ENCODE data around the gene MKLN1. TPM values are rescaled to one million over a fixed set of nuclear protein-coding genes. Genes with fewer than 3 reads are reported as not detected.

MKLN1 gene
- total and polyA plus RNA-seq, 2 of the 4 experiments (the other 2 are of a cell fraction), result 17.5 to 52.0 TPM

GRCh38 chr7:131505636-131506557 is 178.2 kb downstream of the MKLN1 start (continued):
- TF ChIP-seq CEBPB (IDR thresholded peaks at IDR 0.05; ENCODE audit: low read depth, low read length) (no peak), FOS (IDR thresholded peaks at IDR 0.05; ENCODE audit: low read depth, low read length) (no peak)

GRCh38 chr7:131506597-131506996 is 178.9 kb downstream of the MKLN1 start:
- dilution Hi-C loops (cut with HindIII; ENCODE audit: low sequenced_read_pairs, unreplicated experiment) (no loop called here), intact Hi-C loops (cut with micrococcal nuclease) (loop anchor here (2.0 kb wide), 1 partner anchor 400 kb away; no protein-coding TSS in a partner anchor), in situ Hi-C loops (cut with MboI; ENCODE audit: low sequenced_read_pairs) (no loop called here)
- Histone ChIP-seq H4K20me1 (ENCODE audit: insufficient read depth, low read length) (peaks cover 9% of the 10 kb centered on the region), H4K5ac (ENCODE audit: low read depth, low read length) (no peak overlapping the region), H2BK20ac (ENCODE audit: low read depth, low read length) (no peak overlapping the region), H3K36me3 (ENCODE audit: control insufficient read depth, insufficient read depth, low read length) (no peaks in the 10 kb centered on the region), H3K27me3 (ENCODE audit: control insufficient read depth, insufficient read depth, low read length) (no peaks in the 10 kb centered on the region; the same call in 1 of the 2 replicates), H3K9me3 (ENCODE audit: control insufficient read depth, insufficient read depth, low read length) (no peaks in the 10 kb centered on the region), H3K79me1 (ENCODE audit: low read depth in 1 of 2, low read length in 2 of 2) (peaks cover 0 to 5% of the 10 kb centered on the region in 2 experiments; a peak in 1 of 4 replicates), H3K56ac (ENCODE audit: extremely low read depth, insufficient read depth, low read length) (no peak overlapping the region), H2BK5ac (ENCODE audit: low read depth, low read length, poor library complexity, severe bottlenecking) (no peak overlapping the region), H2AFZ (replicated peaks; ENCODE audit: low read length, poor library complexity) (no peak overlapping the region), H4K91ac (ENCODE audit: insufficient read depth, low read depth, low read length) (no peak overlapping the region), H3K4me1 (ENCODE audit: control insufficient read depth, insufficient read depth, low read length) (peaks cover 17% of the 10 kb centered on the region), H3K18ac (ENCODE audit: low read depth, low read length) (no peak overlapping the region), H3K14ac (replicated peaks; ENCODE audit: low read depth, low read length) (no peak overlapping the region), H2BK15ac (ENCODE audit: low read depth, low read length) (no peak overlapping the region), H2AK5ac (ENCODE audit: low read depth, low read length) (no peak overlapping the region), H3K9me1 (ENCODE audit: insufficient read depth, low read length) (peaks cover 21% of the 10 kb centered on the region), H2AK9ac (replicated peaks; ENCODE audit: low read depth, low read length, poor library complexity) (no peak overlapping the region), H2BK120ac (ENCODE audit: low read depth, low read length) (no peak overlapping the region), H3K4ac (ENCODE audit: low read depth, low read length) (no peak overlapping the region), H3K9ac (ENCODE audit: low read depth, low read length) (no peak overlapping the region), H3K4me2 (ENCODE audit: low read depth, low read length) (no peak overlapping the region), H3K4me3 (ENCODE audit: insufficient read depth, low read depth, low read length) (no peak overlapping the region), H4K8ac (ENCODE audit: low read depth in 2 of 2, low read length in 2 of 2) (no peak overlapping the region), H3K27ac (ENCODE audit: insufficient read depth, low read length) (no peak overlapping the region), H3K23ac (ENCODE audit: low read depth, low read length) (no peak overlapping the region)
- 77% methylated on average over 11 of the region's 18 CpGs; no CpG with 5 or more reads in 1 of the 2 experiments for WGBS, 2 experiments (ENCODE audit: extremely low coverage in 2 of 2, insufficient read length in 1 of 2)
- no peak for DNase-seq
- BruUV-seq (replicated peaks), result no TSS peak
- POLR2A ChIA-PET (ENCODE audit: unreplicated experiment), result no interaction called here
- CTCF ChIA-PET, result interaction anchor here (0.6 to 0.9 kb wide), 3 partner anchors 13 to 437 kb away, joined by 3 to 5 read pairs (median 3); no protein-coding TSS in a partner anchor
- no peak for TF ChIP-seq CHD1 (IDR thresholded peaks at IDR 0.05; ENCODE audit: low read depth, low read length)
- no peak for TF ChIP-seq USF2 (IDR thresholded peaks at IDR 0.05; ENCODE audit: low read depth, low read length)
- no peak for TF ChIP-seq RCOR1 (IDR thresholded peaks at IDR 0.05; ENCODE audit: insufficient replicate concordance, low read length)
- no peak for TF ChIP-seq ELK1 (IDR thresholded peaks at IDR 0.05; ENCODE audit: borderline replicate concordance, low read depth, low read length)
- TF ChIP-seq MAZ (IDR thresholded peaks at IDR 0.05; ENCODE audit: borderline replicate concordance, low read depth, low read length), result no peak
- TF ChIP-seq MXI1 (IDR thresholded peaks at IDR 0.05; ENCODE audit: borderline replicate concordance, low read depth, low read length), result no peak
- no peak for TF ChIP-seq NFE2L2 (IDR thresholded peaks at IDR 0.05; ENCODE audit: low read depth, low read length)
- no peak for TF ChIP-seq RAD21 (IDR thresholded peaks at IDR 0.05; ENCODE audit: low read length)
- no peak for TF ChIP-seq FOS (IDR thresholded peaks at IDR 0.05; ENCODE audit: low read depth, low read length)
- no peak for TF ChIP-seq BHLHE40 (IDR thresholded peaks at IDR 0.05; ENCODE audit: low read depth, low read length)
- no peak for ATAC-seq (ENCODE audit: low read depth)
